Measurements from ENCODE around the gene SNX24.
"Not testable (repeated sequence)": the region's sequence is repeated elsewhere in the genome, so short reads cannot be mapped to it uniquely, and the experiment has no call there.

SNX24 gene

DNA sequence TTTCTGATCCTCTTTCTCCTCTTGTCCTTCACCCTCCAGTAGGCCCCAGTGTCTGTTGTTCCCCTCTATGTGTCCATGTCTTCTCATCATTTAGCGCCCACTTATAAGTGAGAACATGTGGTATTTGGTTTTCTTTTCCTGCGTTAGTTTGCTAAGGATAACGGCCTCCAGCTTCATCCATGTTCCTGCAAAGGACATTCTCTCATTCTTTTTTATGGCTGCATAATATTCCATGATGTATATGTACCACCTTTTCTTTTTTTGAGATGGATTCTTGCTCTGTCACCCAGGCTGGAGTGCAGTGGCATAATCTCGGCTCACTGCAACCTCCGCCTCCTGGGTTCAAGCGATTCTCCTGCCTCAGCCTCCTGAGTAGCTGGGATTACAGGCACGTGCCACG is 12.1 kb downstream of the SNX24 start:
- H3K4me3 Mint-ChIP-seq; H3K27me3 Mint-ChIP-seq; H3K4me1 Mint-ChIP-seq (ENCODE audit: low read depth): not testable (repeated sequence)

DNA sequence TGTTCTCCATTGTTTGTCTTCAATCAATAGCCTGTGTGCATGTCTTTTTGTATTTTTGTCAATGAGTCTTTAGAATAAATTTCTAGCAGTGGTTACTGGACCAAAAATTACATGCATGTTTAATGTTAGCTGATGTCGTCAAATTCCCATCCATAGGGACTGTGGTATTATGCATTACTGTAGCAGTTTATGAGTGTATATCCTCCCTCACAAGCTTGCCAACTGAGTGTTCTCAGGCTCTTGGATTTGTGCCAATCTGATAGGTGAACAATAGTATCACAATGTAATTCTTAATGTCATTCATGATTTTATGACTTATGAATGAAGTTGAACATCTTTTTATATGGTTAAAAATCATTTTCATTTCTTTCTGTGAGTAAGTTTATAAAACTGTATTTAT is 13.0 kb downstream of the SNX24 start:
- H3K9me3 Mint-ChIP-seq, result no peaks in the 10 kb centered on the region
- no peaks in the 10 kb centered on the region for H3K4me1 Mint-ChIP-seq (ENCODE audit: low read depth)
- no peak overlapping the region for H3K27ac Mint-ChIP-seq
- peaks cover 4% of the 10 kb centered on the region for H3K36me3 Mint-ChIP-seq (ENCODE audit: low read depth)
- peaks cover 4% of the 10 kb centered on the region for H3K27me3 Mint-ChIP-seq
- H3K4me3 Mint-ChIP-seq, result no peak overlapping the region

More for the DNA sequence above, 12.1 kb downstream of the SNX24 start:
- not testable (repeated sequence) for H3K27ac Mint-ChIP-seq; H3K36me3 Mint-ChIP-seq (ENCODE audit: low read depth); H3K9me3 Mint-ChIP-seq

- Mint-ChIP-seq H3K4me1 (ENCODE audit: low read depth) (no peaks in the 10 kb centered on the region), H3K9me3 (no peaks in the 10 kb centered on the region), H3K27ac (no peak overlapping the region), H3K4me3 (no peak overlapping the region), H3K36me3 (ENCODE audit: low read depth) (no peaks in the 10 kb centered on the region), H3K27me3 (peaks cover 4% of the 10 kb centered on the region)
These were observed 17.8 kb downstream of the SNX24 start for GRCh38 chr5:122863240-122863639.

- Mint-ChIP-seq H3K9me3 (no peaks in the 10 kb centered on the region), H3K27me3 (peaks cover 4% of the 10 kb centered on the region), H3K4me3 (no peak overlapping the region), H3K36me3 (ENCODE audit: low read depth) (no peaks in the 10 kb centered on the region), H3K27ac (no peak overlapping the region), H3K4me1 (ENCODE audit: low read depth) (no peaks in the 10 kb centered on the region)
These were observed 18.3 kb downstream of the SNX24 start for GRCh38 chr5:122863721-122864120.

DNA sequence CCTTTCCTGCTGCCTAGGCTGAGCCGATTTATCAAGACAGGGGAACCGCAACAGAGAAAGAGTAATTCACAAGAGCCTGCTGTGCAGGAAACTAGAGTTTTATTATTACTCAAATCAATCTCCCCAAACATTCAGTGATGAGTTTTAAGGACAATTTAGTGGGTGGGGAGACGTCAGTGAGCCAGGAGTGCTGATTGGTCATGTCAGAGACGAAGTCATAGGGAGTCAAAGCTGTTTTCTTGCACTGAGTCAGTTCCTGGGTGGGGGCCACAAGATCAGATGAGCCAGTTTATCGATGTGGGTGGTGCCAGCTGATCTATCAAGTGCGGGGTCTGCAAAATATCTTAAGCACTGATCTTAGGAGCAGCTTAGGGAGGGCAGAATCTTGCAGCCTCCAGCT is 19.0 kb downstream of the SNX24 start:
- H3K27me3 Mint-ChIP-seq, result peaks cover 4% of the 10 kb centered on the region
- H3K27ac Mint-ChIP-seq, result no peak overlapping the region
- H3K4me1 Mint-ChIP-seq (ENCODE audit: low read depth), result no peaks in the 10 kb centered on the region
- no peaks in the 10 kb centered on the region for H3K36me3 Mint-ChIP-seq (ENCODE audit: low read depth)
- H3K4me3 Mint-ChIP-seq, result no peak overlapping the region
- no peaks in the 10 kb centered on the region for H3K9me3 Mint-ChIP-seq

DNA sequence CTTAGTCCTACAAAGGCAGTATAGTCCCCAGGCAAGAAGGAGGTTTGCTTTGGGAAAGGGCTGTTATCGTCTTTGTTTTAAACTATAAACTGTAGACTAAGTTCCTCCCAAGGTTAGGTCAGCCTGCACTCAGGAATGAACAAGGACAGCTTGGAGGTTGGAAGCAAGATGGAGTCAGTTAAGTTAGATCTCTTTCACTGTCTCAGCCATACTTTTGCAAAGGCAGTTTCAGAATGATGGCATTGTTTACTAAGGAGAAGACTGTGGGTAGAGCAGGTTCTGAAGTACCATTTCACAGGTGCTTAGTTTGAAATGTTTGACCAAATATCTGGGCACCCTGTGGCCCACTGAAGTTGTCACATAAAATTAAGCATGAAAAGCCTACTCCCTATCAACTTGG is 19.4 kb downstream of the SNX24 start:
- no peaks in the 10 kb centered on the region for H3K4me1 Mint-ChIP-seq (ENCODE audit: low read depth)
- H3K9me3 Mint-ChIP-seq, result no peaks in the 10 kb centered on the region
- H3K27ac Mint-ChIP-seq, result no peak overlapping the region
- peaks cover 4% of the 10 kb centered on the region for H3K27me3 Mint-ChIP-seq
- no peak overlapping the region for H3K4me3 Mint-ChIP-seq
- no peaks in the 10 kb centered on the region for H3K36me3 Mint-ChIP-seq (ENCODE audit: low read depth)

DNA sequence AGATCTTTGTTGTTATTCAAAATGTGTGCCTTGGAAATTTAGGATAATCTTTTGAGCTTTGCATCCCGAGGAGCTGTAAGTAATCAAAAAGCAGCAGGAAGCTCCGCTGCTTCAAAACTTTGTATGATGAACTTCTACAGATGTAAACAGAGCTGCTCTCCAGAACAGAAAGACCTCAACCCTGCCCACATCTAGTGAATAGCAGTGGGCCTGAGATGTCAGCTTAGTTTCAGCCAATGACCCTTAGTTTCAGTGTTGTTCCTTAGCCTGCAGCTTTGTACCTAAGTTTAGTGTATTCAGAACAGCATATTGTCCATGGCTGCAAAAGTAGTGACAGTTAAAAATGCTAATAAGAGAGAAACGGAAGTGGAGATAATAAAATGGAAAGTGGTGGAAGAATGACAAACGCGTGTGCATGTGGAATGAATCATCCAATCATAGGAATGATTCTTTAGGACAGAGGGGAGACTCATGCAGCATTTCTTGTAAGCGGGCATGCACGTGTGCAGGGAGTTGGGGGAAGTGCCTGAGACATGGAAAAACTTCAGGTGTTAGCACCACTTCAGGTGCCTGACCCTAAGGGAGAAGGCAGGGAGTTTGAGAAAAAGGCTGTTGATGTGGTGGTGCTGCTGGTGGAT is 24.9 kb downstream of the SNX24 start:
- Mint-ChIP-seq H3K27me3 (no peaks in the 10 kb centered on the region), H3K4me3 (no peak overlapping the region), H3K36me3 (ENCODE audit: low read depth) (no peaks in the 10 kb centered on the region), H3K9me3 (no peaks in the 10 kb centered on the region), H3K27ac (no peak overlapping the region), H3K4me1 (ENCODE audit: low read depth) (no peaks in the 10 kb centered on the region)

GRCh38 chr5:122871661-122872060 is 26.2 kb downstream of the SNX24 start:
- Mint-ChIP-seq H3K27me3 (no peaks in the 10 kb centered on the region), H3K9me3 (no peaks in the 10 kb centered on the region), H3K4me3 (no peak overlapping the region), H3K27ac (no peak overlapping the region), H3K36me3 (ENCODE audit: low read depth) (no peaks in the 10 kb centered on the region), H3K4me1 (ENCODE audit: low read depth) (no peaks in the 10 kb centered on the region)

DNA sequence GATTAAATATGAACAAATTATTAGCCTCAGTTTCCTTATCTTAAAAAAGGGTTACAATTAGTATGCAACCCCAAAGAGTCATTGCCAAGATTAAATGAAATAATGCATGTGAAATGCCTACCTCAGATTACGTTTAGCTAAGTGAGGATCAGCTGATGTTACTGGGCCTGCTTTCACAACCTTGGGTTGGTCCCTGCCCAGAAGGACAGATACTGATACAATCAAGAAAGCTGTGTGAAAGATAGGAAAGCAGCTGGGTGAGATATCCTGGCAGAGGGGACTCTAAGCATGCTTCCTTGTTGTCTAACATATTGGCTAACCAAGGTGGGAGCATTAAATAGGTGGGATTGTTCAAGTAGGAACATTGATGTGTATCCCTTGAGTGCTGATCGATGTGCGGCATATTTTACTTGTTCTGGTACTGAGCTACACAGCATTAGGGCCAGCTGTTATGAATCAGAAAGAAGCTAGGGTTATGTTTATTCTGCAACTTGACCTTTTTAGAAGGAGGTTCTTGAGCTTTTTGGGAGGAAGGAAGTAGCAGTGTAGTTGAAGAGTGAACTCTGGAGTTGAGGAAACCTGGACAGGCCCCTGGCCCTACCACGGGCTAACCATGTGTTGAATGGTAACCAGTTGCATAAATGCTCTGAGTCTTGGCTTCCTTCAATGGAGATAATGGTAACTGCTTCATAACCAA is 28.9 kb downstream of the SNX24 start:
- no peaks in the 10 kb centered on the region for H3K36me3 Mint-ChIP-seq (ENCODE audit: low read depth)
- peaks cover 4% of the 10 kb centered on the region for H3K27me3 Mint-ChIP-seq
- H3K4me1 Mint-ChIP-seq (ENCODE audit: low read depth), result peaks cover 8% of the 10 kb centered on the region
- H3K9me3 Mint-ChIP-seq, result no peaks in the 10 kb centered on the region
- no peak overlapping the region for H3K27ac Mint-ChIP-seq
- H3K4me3 Mint-ChIP-seq, result no peak overlapping the region

- H3K9me3 Mint-ChIP-seq, result no peaks in the 10 kb centered on the region
- no peak overlapping the region for H3K27ac Mint-ChIP-seq
- no peaks in the 10 kb centered on the region for H3K36me3 Mint-ChIP-seq (ENCODE audit: low read depth)
- H3K4me1 Mint-ChIP-seq (ENCODE audit: low read depth), result peaks cover 8% of the 10 kb centered on the region
- peaks cover 4% of the 10 kb centered on the region for H3K27me3 Mint-ChIP-seq
- H3K4me3 Mint-ChIP-seq, result no peak overlapping the region
These were observed 32.1 kb downstream of the SNX24 start for GRCh38 chr5:122877518-122877917.

DNA sequence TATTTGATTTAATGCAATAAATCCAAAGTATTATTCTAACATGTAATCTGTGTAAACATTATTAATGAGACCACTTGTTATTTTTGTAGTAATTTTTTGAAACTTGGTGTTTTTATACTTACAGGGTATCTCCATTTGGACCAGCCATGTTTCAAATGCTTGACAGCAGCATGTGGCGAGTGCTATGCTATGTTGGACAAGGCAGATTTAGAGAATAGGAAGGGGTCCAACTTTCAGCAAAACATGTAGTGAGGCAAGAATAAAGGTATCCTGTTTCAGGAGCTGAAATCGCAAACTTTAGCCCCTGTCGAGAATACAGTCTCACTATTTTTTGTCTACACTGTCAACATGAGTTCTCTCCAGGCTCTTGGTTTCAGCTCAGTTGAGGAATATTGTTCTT is 33.7 kb downstream of the SNX24 start:
- Mint-ChIP-seq H3K27ac (no peak overlapping the region), H3K27me3 (peaks cover 4% of the 10 kb centered on the region), H3K4me1 (ENCODE audit: low read depth) (peaks cover 8% of the 10 kb centered on the region), H3K36me3 (ENCODE audit: low read depth) (no peaks in the 10 kb centered on the region), H3K4me3 (no peak overlapping the region), H3K9me3 (no peaks in the 10 kb centered on the region)

DNA sequence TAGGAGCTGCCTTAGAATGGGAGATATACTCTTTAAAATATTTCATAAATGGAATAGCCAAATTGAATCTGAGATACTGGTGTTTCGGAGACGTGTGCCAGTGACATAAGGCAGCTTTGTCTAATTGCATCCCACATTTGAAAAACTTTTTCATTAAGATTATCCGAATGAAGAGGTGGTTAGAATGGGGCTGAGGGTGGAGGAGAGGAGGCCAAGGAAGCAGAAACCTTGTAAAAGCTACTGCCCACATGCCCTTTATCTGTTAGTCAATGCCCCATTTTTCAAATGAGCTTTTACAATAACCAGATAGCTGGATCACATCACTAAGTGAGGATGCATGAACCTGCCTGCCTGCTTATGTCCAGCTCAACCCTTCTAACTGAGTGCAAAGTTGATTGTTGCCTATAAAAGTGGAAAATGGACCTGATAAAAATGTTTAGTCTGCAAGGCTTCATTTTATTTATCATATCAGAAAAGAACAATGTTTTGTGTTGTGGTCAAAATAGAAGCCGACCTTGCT is 34.8 kb downstream of the SNX24 start:
- peaks cover 8% of the 10 kb centered on the region for H3K4me1 Mint-ChIP-seq (ENCODE audit: low read depth)
- no peak overlapping the region for H3K27ac Mint-ChIP-seq
- H3K4me3 Mint-ChIP-seq, result no peak overlapping the region
- peaks cover 4% of the 10 kb centered on the region for H3K27me3 Mint-ChIP-seq
- H3K36me3 Mint-ChIP-seq (ENCODE audit: low read depth), result no peaks in the 10 kb centered on the region
- H3K9me3 Mint-ChIP-seq, result no peaks in the 10 kb centered on the region

DNA sequence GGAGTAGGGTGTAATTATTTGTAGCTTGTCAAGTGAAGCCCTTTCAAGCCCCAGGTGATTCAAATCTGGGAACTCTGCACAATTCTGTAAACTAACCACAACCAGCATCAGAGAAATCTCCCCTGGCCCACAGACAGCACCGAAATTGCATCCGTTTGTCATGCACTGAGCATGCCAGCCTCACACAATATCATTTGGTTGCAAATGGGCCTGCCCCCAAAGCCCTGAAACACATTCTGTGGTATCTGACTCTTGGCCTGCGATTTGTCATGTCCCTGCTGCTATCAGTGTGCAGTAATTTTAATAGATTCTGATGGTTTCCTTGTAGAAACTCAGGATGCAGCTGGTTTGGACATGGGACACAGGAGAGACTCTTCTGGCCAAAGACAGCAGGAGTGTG is 35.3 kb downstream of the SNX24 start:
- H3K27ac Mint-ChIP-seq, result no peak overlapping the region
- no peaks in the 10 kb centered on the region for H3K36me3 Mint-ChIP-seq (ENCODE audit: low read depth)
- H3K9me3 Mint-ChIP-seq, result no peaks in the 10 kb centered on the region
- H3K4me1 Mint-ChIP-seq (ENCODE audit: low read depth), result peaks cover 8% of the 10 kb centered on the region
- H3K27me3 Mint-ChIP-seq, result peaks cover 4% of the 10 kb centered on the region
- H3K4me3 Mint-ChIP-seq, result no peak overlapping the region

DNA sequence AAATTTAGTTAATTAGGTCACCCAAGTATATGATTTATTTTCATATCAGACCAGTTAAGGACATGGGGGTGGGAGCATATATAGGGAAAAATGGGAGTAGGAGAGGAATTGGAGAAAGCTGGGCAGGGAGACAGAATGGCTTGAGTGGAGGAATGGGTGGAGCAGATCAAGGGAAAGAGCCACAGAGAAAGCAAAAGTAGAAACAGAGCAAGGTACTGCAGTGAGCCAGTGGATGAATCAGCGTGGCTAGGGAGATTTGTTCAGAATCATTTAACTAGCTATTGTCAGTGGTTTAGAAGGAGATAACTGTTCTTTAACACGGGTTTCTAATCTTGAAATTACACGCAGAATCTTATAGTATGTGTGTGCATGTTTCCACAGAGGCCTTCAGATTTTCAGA is 37.4 kb downstream of the SNX24 start:
- Mint-ChIP-seq H3K27me3 (no peaks in the 10 kb centered on the region), H3K27ac (no peak overlapping the region), H3K36me3 (ENCODE audit: low read depth) (no peaks in the 10 kb centered on the region), H3K4me1 (ENCODE audit: low read depth) (peaks cover under 1% of the 10 kb centered on the region), H3K9me3 (peaks cover 4% of the 10 kb centered on the region), H3K4me3 (no peak overlapping the region)

GRCh38 chr5:122885045-122885517 is 39.7 kb downstream of the SNX24 start:
- H3K4me1 Mint-ChIP-seq (ENCODE audit: low read depth), result no peaks in the 10 kb centered on the region
- no peak overlapping the region for H3K27ac Mint-ChIP-seq
- no peak overlapping the region for H3K4me3 Mint-ChIP-seq
- no peaks in the 10 kb centered on the region for H3K36me3 Mint-ChIP-seq (ENCODE audit: low read depth)
- peaks cover 4% of the 10 kb centered on the region for H3K9me3 Mint-ChIP-seq
- no peaks in the 10 kb centered on the region for H3K27me3 Mint-ChIP-seq

DNA sequence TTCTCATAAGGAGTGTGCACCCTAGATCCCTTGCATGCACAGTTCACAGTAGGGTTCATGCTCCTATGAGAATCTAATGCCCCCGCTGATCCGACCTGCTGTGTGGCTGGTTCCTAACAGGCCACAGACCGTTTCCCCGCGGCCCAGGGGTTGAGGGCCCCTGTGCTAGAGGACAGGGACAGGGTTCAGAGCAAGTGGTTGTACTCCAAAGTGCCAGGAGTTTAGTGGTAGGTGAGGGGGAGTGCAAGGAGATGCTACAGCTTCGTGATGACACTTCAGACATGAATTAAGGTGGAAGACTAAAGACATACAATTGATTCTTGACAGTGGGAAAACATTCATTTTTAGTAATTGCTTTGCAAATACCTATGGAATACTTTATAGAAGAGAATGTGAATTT is 40.5 kb downstream of the SNX24 start:
- Mint-ChIP-seq H3K36me3 (ENCODE audit: low read depth) (no peaks in the 10 kb centered on the region), H3K27me3 (no peaks in the 10 kb centered on the region), H3K27ac (no peak overlapping the region), H3K4me3 (no peak overlapping the region), H3K4me1 (ENCODE audit: low read depth) (no peaks in the 10 kb centered on the region), H3K9me3 (peaks cover 4% of the 10 kb centered on the region)
